Erythroblast (primary cell): ENCODE data around the gene MRFAP1L1.

Experiments
- GATA1 ChIP-seq: IDR thresholded peaks from 2 replicates; pipeline ENCODE4 v1.6.1; 2011; ENCODE audit warnings: low read depth, mild to moderate bottlenecking, control low read depth, low read length, moderate library complexity
- POLR2A ChIP-seq: IDR thresholded peaks from 2 replicates; pipeline ENCODE4 v1.6.1; 2011; ENCODE audit warnings: mild to moderate bottlenecking, low read length

DNA sequence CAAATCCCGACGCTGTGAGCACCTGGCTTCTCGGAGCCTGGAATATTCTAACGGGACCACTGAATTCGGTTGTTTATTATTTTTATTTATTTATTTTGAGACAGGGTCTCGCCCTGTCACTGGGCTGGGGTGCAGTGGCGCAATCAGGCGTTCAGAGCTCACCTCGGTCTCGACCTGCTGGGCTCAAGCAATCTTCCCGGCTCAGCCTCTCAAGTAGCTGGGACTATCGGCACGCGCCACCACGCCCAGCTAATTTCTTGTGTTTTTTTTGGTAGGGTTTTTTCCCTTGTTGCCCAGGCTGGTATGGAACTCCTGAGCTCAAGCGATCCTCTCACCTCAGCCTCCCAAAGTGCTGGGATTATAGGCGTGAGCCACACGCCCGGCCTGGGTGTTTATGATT, 37.5 kb downstream of the MRFAP1L1 start:
- TF ChIP-seq POLR2A (no peak), GATA1 (no peak)
